Right lobe of liver (tissue), 6 donors: ENCODE results near the gene UBA6. TPM values are rescaled to one million over a fixed set of nuclear protein-coding genes. Genes with fewer than 3 reads are reported as not detected.
A peak's percentile ranks its signal among the peaks of the same experiment; 100 is the strongest.

Experiments used
- ATAC-seq, 4 donors: fragments of 200-7000 bp; cut with Tn5 transposase; one replicate each; pipeline ENCODE4 v1.9.1; 2020; ENCODE audit warnings: mild to moderate bottlenecking in 4 of 4, moderate library complexity in 4 of 4
- DNase-seq, 3 donors: peaks; one replicate each; pipeline ENCODE4 v3.0.0-alpha.2; 2020
- H3K27ac ChIP-seq, 3 donors: fragments of 200-600 bp; one replicate each; pipeline ENCODE4 v1.8.0; 2022
- H3K27me3 ChIP-seq, 2 donors: fragments of 200-600 bp; one replicate each; pipeline ENCODE4 v1.8.0; 2022
- H3K36me3 ChIP-seq, 4 donors: fragments of 200-600 bp; sonication (generic) in 1 of 4; one replicate each; pipeline versions ENCODE4 v1.5.1 to v1.8.0; 2017 to 2022; ENCODE audit warnings: control low read depth in 1 of 4
- H3K4me1 ChIP-seq, 4 donors: fragments of 200-600 bp; sonication (generic) in 1 of 4; one replicate each; pipeline versions ENCODE4 v1.5.1 to v1.8.0; 2017 to 2022; ENCODE audit warnings: control low read depth in 1 of 4
- H3K4me3 ChIP-seq, 3 donors: fragments of 200-600 bp; one replicate each; pipeline ENCODE4 v1.8.0; 2022
- H3K9me3 ChIP-seq, 4 donors: fragments of 200-600 bp; sonication (generic) in 1 of 4; one replicate each; pipeline versions ENCODE4 v1.5.1 to v1.8.0; 2017 to 2022; ENCODE audit warnings: control low read depth in 1 of 4
- POLR2A ChIP-seq: fragments of 450-650 bp; IDR thresholded peaks from one replicate; pipeline ENCODE4 v1.6.1; 2017; ENCODE audit warnings: antibody characterized with exemption, mild to moderate bottlenecking
- WGBS: methylation state at CpG from one replicate; pipeline ENCODE4 v1.1.6; 2018; ENCODE audit warnings: low coverage, low lambda C conversion rate; ENCODE audit not compliant: insufficient coverage; ENCODE audit errors: missing lambda C conversion rate; 5-methylcytosine and 5-hydroxymethylcytosine counted together
- intact Hi-C, 2 donors: fragments of 100-400 bp; cut with DNase I; formaldehyde crosslinking; loops; one replicate each; pipeline versions ENCODE4 v1.11.2 to v1.14.1; 2022
- total RNA-seq, 6 experiments: library from RNA; depleted of rRNA in 2 of 6; stranded (reverse); fragments of >200 nt in 2 of 6; fragmentation: NEBNext Ultra II Directional in 3 of 6; extraction: Animal tissue kit (Norgen Biotek cat#: 25700) in 3 of 6; gene quantifications; one replicate each; pipeline versions ENCODE4 v1.1.0 to v1.2.4, GENCODE V29; 2016 to 2023
- TF ChIP-seq, protein P1 (sequence below), 4 donors: fragments of 200-600 bp in 3 of 4; fragments of 450-650 bp in 1 of 4; IDR thresholded peaks; one replicate each; pipeline versions ENCODE4 v1.5.1 to v1.8.0; 2016 to 2022; ENCODE audit warnings: antibody characterized with exemption in 4 of 4, mild to moderate bottlenecking in 2 of 4
- donor health status: DM: no; HTN: yes; CAD: no.
- donor health status: DM: no; HTN: no; CAD: no.
- donor health status: DM: no; HTN: no; CAD: no.
- donor health status: DM: no; HTN: yes; CAD: no.
- donor health status: DM: no; HTN: yes; CAD: no.

UBA6 gene
- total RNA-seq, 6 experiments from 2014 or later: 17.5 to 46.5 (median 24.7) TPM

DNA sequence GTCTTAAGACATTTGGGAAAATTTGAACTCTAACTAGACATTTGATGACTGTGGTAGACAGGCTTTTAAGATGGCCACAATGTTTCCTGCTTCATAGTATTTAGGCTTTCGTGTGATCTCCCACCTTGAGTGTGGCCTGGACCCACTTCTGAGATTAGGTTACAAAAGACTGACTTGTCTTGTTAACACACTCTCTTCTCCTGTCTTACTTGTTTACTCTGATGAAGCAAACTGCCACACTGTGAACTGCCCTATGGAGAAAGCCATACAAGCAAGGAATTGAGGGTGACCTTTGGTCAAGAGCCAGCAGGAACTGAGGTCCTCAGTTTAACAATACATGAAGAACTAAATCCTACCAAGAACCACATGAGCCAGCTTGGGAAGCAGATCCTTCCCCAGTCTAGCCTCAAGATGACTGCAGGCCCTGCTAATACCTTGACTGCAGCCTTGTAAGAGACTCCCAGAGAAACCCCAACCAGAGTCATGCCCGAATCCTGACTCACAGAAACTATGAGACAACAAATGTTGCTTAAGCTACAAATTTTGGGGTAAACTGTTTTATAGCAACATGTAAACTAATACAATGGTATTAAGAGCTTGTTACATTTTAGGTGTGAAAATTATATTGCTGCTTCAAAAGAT is 20.3 kb downstream of the UBA6 start:
- peak in 1 of 4 donors; percentile 18 for ATAC-seq
- TF ChIP-seq, protein P1, sequence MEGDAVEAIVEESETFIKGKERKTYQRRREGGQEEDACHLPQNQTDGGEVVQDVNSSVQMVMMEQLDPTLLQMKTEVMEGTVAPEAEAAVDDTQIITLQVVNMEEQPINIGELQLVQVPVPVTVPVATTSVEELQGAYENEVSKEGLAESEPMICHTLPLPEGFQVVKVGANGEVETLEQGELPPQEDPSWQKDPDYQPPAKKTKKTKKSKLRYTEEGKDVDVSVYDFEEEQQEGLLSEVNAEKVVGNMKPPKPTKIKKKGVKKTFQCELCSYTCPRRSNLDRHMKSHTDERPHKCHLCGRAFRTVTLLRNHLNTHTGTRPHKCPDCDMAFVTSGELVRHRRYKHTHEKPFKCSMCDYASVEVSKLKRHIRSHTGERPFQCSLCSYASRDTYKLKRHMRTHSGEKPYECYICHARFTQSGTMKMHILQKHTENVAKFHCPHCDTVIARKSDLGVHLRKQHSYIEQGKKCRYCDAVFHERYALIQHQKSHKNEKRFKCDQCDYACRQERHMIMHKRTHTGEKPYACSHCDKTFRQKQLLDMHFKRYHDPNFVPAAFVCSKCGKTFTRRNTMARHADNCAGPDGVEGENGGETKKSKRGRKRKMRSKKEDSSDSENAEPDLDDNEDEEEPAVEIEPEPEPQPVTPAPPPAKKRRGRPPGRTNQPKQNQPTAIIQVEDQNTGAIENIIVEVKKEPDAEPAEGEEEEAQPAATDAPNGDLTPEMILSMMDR (IDR thresholded peaks at IDR 0.05): no peak
- TF ChIP-seq POLR2A: no peak
- no peak for DNase-seq

DNA sequence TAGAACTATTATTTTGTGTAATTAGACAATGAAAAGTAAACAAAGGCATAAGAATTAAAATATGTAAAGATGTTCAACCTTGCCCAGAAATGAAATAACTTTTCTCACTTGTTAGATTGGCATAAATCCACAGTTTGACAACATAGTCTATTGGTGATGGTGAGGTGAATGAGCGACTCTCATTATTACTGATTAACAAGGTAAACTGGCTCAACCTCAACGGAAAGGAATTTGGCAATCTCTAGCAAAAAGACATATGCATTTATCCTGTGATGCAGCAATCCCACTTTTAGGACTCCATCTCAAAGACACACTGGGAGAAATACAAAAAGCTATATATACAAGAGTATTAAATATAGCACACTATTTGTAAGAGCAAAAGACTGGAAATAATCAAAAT is 22.3 kb downstream of the UBA6 start:
- Histone ChIP-seq H3K9me3 (no peaks in the 10 kb centered on the region), H3K4me3 (no peak overlapping the region), H3K27me3 (no peaks in the 10 kb centered on the region), H3K36me3 (peaks cover 4 to 20% (median 12%) of the 10 kb centered on the region in 4 donors), H3K27ac (no peak overlapping the region), H3K4me1 (no peaks in the 10 kb centered on the region)
- intact Hi-C loops: no loop called here
- DNase-seq (no peak), ATAC-seq (peak in 2 of 4 donors; percentile 23 to 57)
- 15% methylated on average over 2 of the region's 2 CpGs for WGBS
- TF ChIP-seq POLR2A: no peak
- TF ChIP-seq, protein P1 (IDR thresholded peaks at IDR 0.05): no peak

More for the DNA sequence above, 20.3 kb downstream of the UBA6 start:
- no peak overlapping the region for H3K4me3 ChIP-seq
- intact Hi-C loops: no loop called here
- H3K4me1 ChIP-seq: no peaks in the 10 kb centered on the region
- H3K27me3 ChIP-seq: no peaks in the 10 kb centered on the region
- H3K27ac ChIP-seq: no peak overlapping the region
- H3K9me3 ChIP-seq: no peaks in the 10 kb centered on the region
- H3K36me3 ChIP-seq: peaks cover 4 to 11% (median 8%) of the 10 kb centered on the region in 4 donors
- WGBS: no CpG with 5 or more reads among the region's 2 CpGs

DNA sequence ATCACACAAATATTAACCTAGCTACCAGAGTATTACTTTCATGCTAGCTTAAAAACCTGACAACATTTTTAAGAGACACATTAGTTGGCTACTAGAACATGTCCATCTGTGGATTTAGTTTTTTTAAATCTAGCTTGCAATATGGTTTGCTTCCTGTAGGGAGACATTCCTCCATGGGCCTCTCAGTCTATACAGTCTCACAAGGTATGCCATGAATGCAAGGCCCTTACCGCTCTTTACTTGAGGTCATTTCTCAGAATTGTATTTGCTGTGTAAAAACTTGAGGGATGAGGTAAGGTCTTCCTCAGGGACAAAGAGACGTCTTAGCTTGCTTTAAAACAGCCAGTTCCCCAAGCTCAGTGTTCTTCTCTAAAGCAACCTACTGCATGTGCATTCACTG is 26.9 kb downstream of the UBA6 start:
- H3K9me3 ChIP-seq: no peaks in the 10 kb centered on the region
- no peak overlapping the region for H3K4me3 ChIP-seq
- no peaks in the 10 kb centered on the region for H3K4me1 ChIP-seq
- no peaks in the 10 kb centered on the region for H3K27me3 ChIP-seq
- H3K27ac ChIP-seq: no peak overlapping the region
- ATAC-seq (no peak), DNase-seq (no peak)
- intact Hi-C loops: no loop called here
- peaks cover 0 to 34% (median 14%) of the 10 kb centered on the region in 4 donors for H3K36me3 ChIP-seq
- WGBS: 100% methylated on average over 2 of the region's 2 CpGs
- TF ChIP-seq, protein P1 (IDR thresholded peaks at IDR 0.05): no peak

DNA sequence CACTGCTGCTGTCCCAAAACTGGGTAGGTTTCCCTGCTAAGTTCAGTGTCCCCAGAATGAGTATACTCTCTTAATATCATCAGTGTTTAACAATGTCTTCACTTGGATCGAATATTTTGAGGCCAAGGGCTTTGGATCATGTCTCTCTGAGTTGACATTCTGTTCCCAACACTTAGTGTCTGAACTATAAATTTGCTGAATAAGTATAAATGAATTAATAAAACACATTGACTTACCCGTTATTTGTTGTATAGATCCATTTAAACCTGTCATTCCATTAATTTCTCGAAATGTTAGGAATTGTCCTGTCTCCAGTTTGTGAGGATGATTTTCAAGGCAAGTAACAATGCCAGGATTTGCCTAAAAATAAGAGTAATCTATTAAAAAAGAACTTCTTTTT is 32.6 kb downstream of the UBA6 start:
- no peak for TF ChIP-seq POLR2A
- TF ChIP-seq, protein P1 (IDR thresholded peaks at IDR 0.05): no peak
- no peak overlapping the region for H3K4me3 ChIP-seq
- WGBS: 98% methylated on average over 3 of the region's 3 CpGs
- intact Hi-C loops: no loop called here
- H3K27ac ChIP-seq: no peak overlapping the region
- H3K27me3 ChIP-seq: no peaks in the 10 kb centered on the region
- no peak for DNase-seq
- no peaks in the 10 kb centered on the region for H3K9me3 ChIP-seq
- H3K36me3 ChIP-seq: peaks cover 0 to 43% (median 11%) of the 10 kb centered on the region in 4 donors
- ATAC-seq: no peak
- H3K4me1 ChIP-seq: no peaks in the 10 kb centered on the region
